Left ventricle myocardium inferior (tissue), 1 donor: Measurements from ENCODE around the gene YWHAQ. TPM values are rescaled to one million over a fixed set of nuclear protein-coding genes. Genes with fewer than 3 reads are reported as not detected.

Experiments used
- DNase-seq: peaks from one replicate; pipeline ENCODE4 v3.0.0-alpha.2; 2020
- H3K27ac ChIP-seq: fragments of 200-600 bp; replicated peaks from 2 replicates; pipeline ENCODE4 v1.8.0; 2021
- H3K27me3 ChIP-seq: fragments of 200-600 bp; 2 replicates; pipeline ENCODE4 v1.8.0; 2021; ENCODE audit warnings: low read depth
- H3K36me3 ChIP-seq: fragments of 200-600 bp; 2 replicates; pipeline ENCODE4 v1.8.0; 2021
- H3K4me1 ChIP-seq: fragments of 200-600 bp; 2 replicates; pipeline ENCODE4 v1.8.0; 2021
- H3K4me3 ChIP-seq: fragments of 200-600 bp; 2 replicates; pipeline ENCODE4 v1.8.0; 2021; ENCODE audit warnings: mild to moderate bottlenecking, moderate library complexity
- H3K9me3 ChIP-seq: fragments of 200-600 bp; replicated peaks from 2 replicates; pipeline ENCODE4 v1.8.0; 2021
- CTCF ChIP-seq: fragments of 200-600 bp; IDR thresholded peaks from 2 replicates; pipeline ENCODE4 v1.8.0; 2021; ENCODE audit warnings: antibody characterized with exemption, mild to moderate bottlenecking, borderline replicate concordance
- intact Hi-C: fragments of 100-400 bp; cut with micrococcal nuclease; formaldehyde crosslinking; loops from one replicate; pipeline ENCODE4 v1.11.0; 2022
- total RNA-seq: library from RNA; stranded (reverse); fragmentation: NEBNext Ultra II Directional; extraction: Animal tissue kit (Norgen Biotek cat#: 25700); gene quantifications from one replicate; pipeline ENCODE4 v1.2.1, GENCODE V29; 2021
- donor health status: DM: no; HTN: yes; CAD: no; lungs with severe emphysema.

Gene YWHAQ
- total RNA-seq, 1 donor from 2014 or later: 178 TPM

DNA sequence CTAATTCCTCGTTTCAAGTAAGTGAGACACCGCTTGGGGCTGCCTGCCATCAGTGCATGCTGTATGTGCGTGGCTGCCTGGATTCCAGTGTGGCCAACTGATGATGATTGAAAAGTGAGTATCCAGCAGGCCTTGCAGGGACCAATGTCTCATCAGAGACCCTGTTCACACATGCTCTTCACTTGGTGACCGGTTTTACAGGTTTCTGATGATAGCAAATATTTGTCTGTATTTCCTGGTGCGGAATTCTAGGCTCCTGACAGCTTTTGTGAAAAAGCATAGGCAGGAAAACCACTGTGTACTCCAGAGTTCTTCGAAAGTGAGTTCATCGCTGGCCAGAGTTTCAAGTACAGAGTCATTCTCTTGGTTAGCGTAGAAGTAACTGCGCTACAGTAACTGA lies 13.8 kb upstream of the YWHAQ start:
- intact Hi-C loops: no loop called here
- Histone ChIP-seq H3K36me3 (no peaks in the 10 kb centered on the region), H3K9me3 (no peaks in the 10 kb centered on the region), H3K27ac (no peak overlapping the region), H3K4me3 (no peak overlapping the region), H3K27me3 (no peaks in the 10 kb centered on the region), H3K4me1 (peaks cover 7% of the 10 kb centered on the region)
- DNase-seq: no peak
- no peak for TF ChIP-seq CTCF

- Histone ChIP-seq H3K4me3 (no peak overlapping the region), H3K27me3 (no peaks in the 10 kb centered on the region), H3K27ac (no peak overlapping the region), H3K9me3 (no peaks in the 10 kb centered on the region), H3K4me1 (peaks cover 12% of the 10 kb centered on the region), H3K36me3 (no peaks in the 10 kb centered on the region)
- TF ChIP-seq CTCF: no peak
- DNase-seq: no peak
- intact Hi-C loops: no loop called here
These were observed 13.2 kb upstream of the YWHAQ start for GRCh38 chr2:9644021-9644420.

GRCh38 chr2:9641641-9642040 lies 10.8 kb upstream of the YWHAQ start:
- intact Hi-C loops: no loop called here
- Histone ChIP-seq H3K9me3 (no peaks in the 10 kb centered on the region), H3K4me3 (no peak overlapping the region), H3K27ac (no peak overlapping the region), H3K27me3 (no peaks in the 10 kb centered on the region), H3K4me1 (peaks cover 26% of the 10 kb centered on the region), H3K36me3 (no peaks in the 10 kb centered on the region)
- TF ChIP-seq CTCF: no peak
- no peak for DNase-seq

- no peak for TF ChIP-seq CTCF
- Histone ChIP-seq H3K36me3 (no peaks in the 10 kb centered on the region), H3K27ac (no peak overlapping the region), H3K9me3 (no peaks in the 10 kb centered on the region), H3K27me3 (no peaks in the 10 kb centered on the region), H3K4me3 (no peak overlapping the region), H3K4me1 (peaks cover 26% of the 10 kb centered on the region)
- intact Hi-C loops: no loop called here
- no peak for DNase-seq
These were observed 9.8 kb upstream of the YWHAQ start for GRCh38 chr2:9640403-9641104.

DNA sequence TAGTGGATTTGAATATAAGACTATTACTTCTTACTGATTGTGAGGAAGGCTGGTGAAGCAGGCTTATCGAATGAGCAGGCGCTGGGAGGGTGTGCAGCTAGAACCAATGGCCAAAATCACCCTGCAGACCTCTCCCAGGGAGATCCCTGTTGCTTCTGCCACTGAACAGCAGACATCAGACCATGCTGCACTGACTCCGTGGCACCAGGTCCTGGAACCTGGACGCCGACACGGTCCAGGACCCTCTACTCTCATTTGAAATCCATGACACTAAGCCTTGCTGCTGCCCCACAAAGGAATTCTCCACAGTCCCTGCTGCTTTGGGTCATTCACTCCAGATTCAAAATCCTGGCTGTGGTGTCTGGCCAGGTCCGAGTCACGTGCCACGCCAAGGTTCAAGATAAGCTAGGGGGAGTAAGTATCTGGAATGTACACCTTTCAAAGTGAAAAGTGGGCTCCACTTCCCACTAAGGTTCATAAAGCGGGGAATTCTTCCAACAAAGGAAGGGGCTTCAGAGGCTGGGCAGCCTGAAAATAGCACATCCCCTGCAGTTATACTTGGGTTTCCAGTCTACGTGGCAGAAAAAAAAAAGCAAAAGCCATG lies 9.0 kb upstream of the YWHAQ start:
- TF ChIP-seq CTCF: no peak
- intact Hi-C loops: no loop called here
- no peaks in the 10 kb centered on the region for H3K36me3 ChIP-seq
- no peaks in the 10 kb centered on the region for H3K9me3 ChIP-seq
- H3K27ac ChIP-seq: peak overlapping the region; percentile 56
- H3K4me1 ChIP-seq: peaks cover 26% of the 10 kb centered on the region
- no peaks in the 10 kb centered on the region for H3K27me3 ChIP-seq
- no peak overlapping the region for H3K4me3 ChIP-seq
- DNase-seq: no peak
